SK-N-SH (cell line): ENCODE measurements around the gene VGLL4.

Experiments used
- CHD2 ChIP-seq: fragments of 150-350 bp; IDR thresholded peaks from 2 replicates; pipeline ENCODE4 v1.6.1; 2018; ENCODE audit warnings: low read length; ENCODE audit not compliant: partially characterized antibody
- CTCF ChIP-seq: fragments of 200-600 bp; sonication (generic); IDR thresholded peaks from 2 replicates; pipeline ENCODE4 v1.6.1; 2017; ENCODE audit warnings: antibody characterized with exemption, mild to moderate bottlenecking, moderate library complexity
- EZH2phosphoT487 ChIP-seq: fragments of 200-600 bp; sonication (generic); IDR thresholded peaks from 2 replicates; pipeline ENCODE4 v1.6.1; 2017; ENCODE audit warnings: low read depth, mixed run types, mild to moderate bottlenecking, antibody characterized with exemption, moderate library complexity, borderline replicate concordance
- GABPA ChIP-seq: IDR thresholded peaks from 2 replicates; pipeline ENCODE4 v1.4.0; 2012; ENCODE audit warnings: low read depth, mild to moderate bottlenecking
- MAX ChIP-seq: IDR thresholded peaks from 2 replicates; pipeline ENCODE4 v1.4.0; 2012; ENCODE audit warnings: low read depth
- POLR2AphosphoS5 ChIP-seq: IDR thresholded peaks from 2 replicates; pipeline ENCODE4 v1.6.1; 2012; ENCODE audit warnings: low read depth, low read length
- SMC3 ChIP-seq: IDR thresholded peaks from 2 replicates; pipeline ENCODE4 v1.6.1; 2012; ENCODE audit warnings: low read depth, low read length, improper control_type of control experiment
- TCF12 ChIP-seq: IDR thresholded peaks from 2 replicates; pipeline ENCODE4 v1.4.0; 2012
- USF1 ChIP-seq: IDR thresholded peaks from 2 replicates; pipeline ENCODE4 v1.4.0; 2012; ENCODE audit warnings: low read depth, borderline replicate concordance
- USF2 ChIP-seq: fragments of 150-350 bp; IDR thresholded peaks from 2 replicates; pipeline ENCODE4 v1.6.1; 2017; ENCODE audit warnings: antibody characterized with exemption, low read length, low read depth, borderline replicate concordance
- YY1 ChIP-seq: IDR thresholded peaks from 2 replicates; pipeline ENCODE4 v1.4.0; 2012; ENCODE audit warnings: low read depth, mild to moderate bottlenecking

GRCh38 chr3:11661052-11661656, 17.4 kb upstream of the VGLL4 start:
- TF ChIP-seq YY1, result no peak
- TF ChIP-seq SMC3, result no peak
- TF ChIP-seq GABPA, result no peak
- no peak for TF ChIP-seq USF1
- no peak for TF ChIP-seq TCF12
- TF ChIP-seq CTCF, result no peak
- no peak for TF ChIP-seq USF2
- TF ChIP-seq MAX, result no peak
- TF ChIP-seq CHD2, result no peak
- TF ChIP-seq POLR2AphosphoS5, result no peak
- TF ChIP-seq EZH2phosphoT487, result no peak
